NT2/D1 (cell line): Measurements from ENCODE around the gene APOM.

ENCODE experiments used
- SUZ12 ChIP-seq: IDR thresholded peaks from 2 replicates; pipeline ENCODE4 v1.6.1; 2011; ENCODE audit not compliant: insufficient read length, insufficient read depth; ENCODE audit errors: extremely low read depth
- YY1 ChIP-seq: IDR thresholded peaks from 2 replicates; pipeline ENCODE4 v1.6.1; 2011; ENCODE audit not compliant: insufficient read length, insufficient read depth
- ZNF274 ChIP-seq: IDR thresholded peaks from 2 replicates; pipeline ENCODE4 v1.6.1; 2011; ENCODE audit warnings: mild to moderate bottlenecking, low read depth, low read length

DNA sequence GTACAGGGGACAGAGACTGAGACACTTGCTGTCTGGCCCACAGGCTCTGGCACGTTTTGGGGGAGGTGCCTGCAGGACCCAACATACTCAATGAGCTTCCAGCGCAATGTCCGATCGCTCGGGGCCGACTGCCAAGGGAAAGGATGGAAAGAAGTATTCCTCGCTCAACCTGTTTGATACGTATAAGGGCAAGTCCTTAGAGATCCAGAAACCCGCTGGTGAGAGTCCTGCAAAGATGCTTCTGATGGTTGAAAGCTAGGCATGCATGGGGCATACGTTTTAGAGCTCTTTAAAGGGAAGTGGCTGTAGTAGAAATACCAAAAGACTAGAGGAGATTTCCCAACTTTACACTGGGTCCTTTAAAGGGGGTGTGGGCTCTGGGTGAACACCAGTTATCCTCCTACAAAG lies 33.0 kb upstream of the APOM start:
- TF ChIP-seq SUZ12: no peak
- TF ChIP-seq YY1: no peak
- no peak for TF ChIP-seq ZNF274
